ENCODE data around the gene C4orf50.
"Not testable (repeated sequence)": the region's sequence is repeated elsewhere in the genome, so short reads cannot be mapped to it uniquely, and the experiment has no call there.

Gene C4orf50

DNA sequence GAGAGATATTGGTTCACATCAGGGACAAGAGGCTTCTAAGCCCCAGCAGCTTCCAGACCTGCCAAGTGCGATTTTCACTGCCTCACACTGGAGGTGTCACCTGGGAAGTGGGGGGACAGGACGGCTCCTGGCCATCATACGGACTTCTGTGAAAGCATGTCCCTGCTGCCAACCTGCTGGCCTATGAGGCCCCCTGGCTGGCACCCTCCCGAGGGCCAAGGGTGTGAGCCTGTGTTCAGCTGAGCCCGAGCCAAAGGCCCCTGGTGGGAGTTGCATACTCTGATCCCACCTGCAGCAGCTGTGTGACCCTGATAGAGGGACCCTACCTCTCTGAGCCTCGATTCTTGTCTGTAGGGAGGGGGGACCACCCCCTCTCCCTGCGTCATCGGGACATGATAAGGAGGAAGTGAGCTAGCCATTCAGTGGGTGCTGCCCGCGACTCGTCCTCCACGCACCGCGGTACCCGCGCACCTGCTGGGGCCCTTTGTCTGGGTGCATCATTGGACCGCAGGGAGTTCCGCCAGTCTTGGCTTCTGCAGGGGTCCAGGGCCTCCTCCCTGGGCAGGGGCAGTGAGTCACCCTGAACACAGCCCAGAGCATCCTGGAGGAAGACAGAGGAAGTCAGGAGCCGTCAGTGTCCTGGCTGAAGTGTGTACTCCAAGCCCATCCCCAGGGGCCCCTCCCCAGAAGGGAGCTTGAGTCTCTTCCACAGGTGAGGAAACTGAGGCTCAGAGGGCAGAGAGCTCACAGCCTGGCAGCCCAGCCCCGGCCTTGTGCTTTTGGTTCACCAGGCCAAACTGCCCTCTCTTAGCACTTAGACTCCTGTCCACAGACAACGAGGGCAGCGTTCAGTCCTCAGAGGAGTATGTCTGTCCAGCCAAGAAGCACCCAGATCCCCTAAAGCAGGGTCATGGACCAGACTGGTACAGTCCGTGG is 24.1 kb downstream of the C4orf50 start:
- DNase-seq (ENCODE audit: extremely low read depth, low read depth): no peak
- no peak for TF ChIP-seq CTCF (IDR thresholded peaks at IDR 0.05; ENCODE audit: low read depth, low read length)

DNA sequence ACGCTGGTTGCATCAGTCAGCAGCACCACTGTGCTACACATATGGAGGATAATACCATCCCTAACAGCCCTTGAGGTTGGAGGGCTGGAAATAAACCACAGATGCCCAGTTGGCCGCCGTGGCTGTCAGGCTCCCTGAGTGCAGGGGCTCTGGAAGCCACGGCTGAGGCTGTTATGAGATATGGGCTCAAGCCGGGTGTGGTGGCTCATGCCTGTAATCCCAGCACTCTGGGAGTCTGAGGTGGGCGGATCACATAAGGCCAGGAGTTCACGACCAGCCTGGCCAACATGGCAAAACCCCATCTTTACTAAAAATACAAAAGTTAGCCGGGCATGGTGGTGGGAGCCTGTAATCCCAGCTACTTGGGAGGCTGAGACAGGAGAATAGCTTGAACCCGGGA is 24.9 kb downstream of the C4orf50 start:
- not testable (repeated sequence) for DNase-seq (ENCODE audit: extremely low read depth, low read depth)

DNA sequence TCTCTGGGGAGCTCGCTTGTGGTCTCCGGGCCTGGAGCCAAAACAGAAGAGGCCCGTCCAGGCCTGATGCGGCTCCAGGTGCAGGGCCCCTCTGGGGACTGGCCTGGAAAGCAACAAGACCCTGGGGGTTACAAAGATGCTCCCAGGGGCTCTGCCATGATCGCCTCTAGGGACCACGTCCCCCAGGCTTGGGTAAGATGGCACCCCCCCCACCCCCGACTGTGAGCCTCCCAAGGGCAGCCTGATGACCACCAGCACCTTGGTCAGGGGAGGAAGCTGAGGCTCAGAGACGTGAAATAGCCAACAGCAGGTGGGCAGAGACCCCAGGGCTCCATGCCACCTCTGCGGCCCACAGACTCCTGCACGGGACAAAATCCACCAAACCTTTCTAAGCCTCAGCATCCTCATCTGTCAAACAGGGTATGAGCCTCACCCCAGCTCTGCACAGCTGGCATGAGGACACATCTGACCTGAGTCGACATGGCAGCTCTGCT is 25.4 kb downstream of the C4orf50 start:
- no peak for DNase-seq (ENCODE audit: extremely low read depth, low read depth)
- no peak for TF ChIP-seq CTCF (IDR thresholded peaks at IDR 0.05; ENCODE audit: low read depth, low read length)

DNA sequence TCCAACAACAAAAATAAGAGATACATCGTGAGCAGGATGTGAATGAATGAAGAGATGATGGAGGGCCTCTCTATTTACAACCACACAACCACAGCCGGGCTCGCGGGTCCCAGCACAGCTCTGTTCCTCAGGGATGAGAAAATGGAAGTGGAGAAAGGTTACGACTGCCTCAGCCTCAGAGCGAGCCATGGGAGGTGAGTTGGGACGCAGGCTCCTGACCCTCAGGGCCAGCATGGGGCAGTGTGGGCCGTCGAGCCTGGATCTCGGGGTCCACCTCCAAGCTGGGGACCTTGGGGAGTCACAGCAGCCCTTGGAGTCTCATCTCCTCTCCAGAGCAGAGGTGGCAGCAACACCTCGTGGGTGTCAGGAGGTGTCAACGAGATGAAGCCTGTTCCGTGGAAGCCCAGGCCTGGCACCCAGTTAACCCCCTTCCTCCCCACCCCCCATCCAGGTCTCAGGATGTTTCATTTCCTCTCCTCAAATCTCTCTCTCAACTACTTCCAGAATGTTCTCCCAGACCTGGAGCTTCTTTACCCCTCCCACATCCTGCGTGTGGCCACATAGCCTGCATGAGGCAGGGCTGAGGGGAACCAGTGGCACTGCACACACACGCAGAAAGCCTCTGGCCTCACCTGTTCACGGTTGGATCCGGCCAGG is 25.9 kb downstream of the C4orf50 start:
- DNase-seq (ENCODE audit: extremely low read depth, low read depth): no peak
- no peak for TF ChIP-seq CTCF (IDR thresholded peaks at IDR 0.05; ENCODE audit: low read depth, low read length)

DNA sequence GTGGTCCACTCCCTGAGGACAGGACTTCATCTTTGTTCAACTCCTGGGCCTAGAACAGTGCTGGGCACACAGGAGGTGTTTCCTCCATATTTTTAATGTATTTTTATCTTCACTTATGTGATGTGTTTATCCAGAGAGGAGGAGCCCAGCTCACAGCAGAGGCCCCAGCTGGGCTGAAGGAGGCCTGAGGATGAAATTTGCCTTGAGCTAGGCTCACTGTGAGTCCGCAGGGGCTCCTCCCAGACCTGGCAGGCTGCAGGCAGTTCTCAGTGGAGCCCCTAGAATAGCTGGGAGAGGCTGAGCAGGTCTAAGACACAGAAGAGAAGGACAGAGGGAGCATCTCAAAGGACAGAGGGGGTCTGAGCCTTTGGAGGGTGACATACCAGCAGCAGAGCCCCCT is 26.8 kb downstream of the C4orf50 start:
- no peak for TF ChIP-seq CTCF (IDR thresholded peaks at IDR 0.05; ENCODE audit: low read depth, low read length)

GRCh38 chr4:5990446-5991160 is 27.6 kb downstream of the C4orf50 start:
- TF ChIP-seq CTCF (IDR thresholded peaks at IDR 0.05; ENCODE audit: low read depth, low read length): no peak
- no peak for DNase-seq (ENCODE audit: extremely low read depth, low read depth)

More for the DNA sequence above, 26.8 kb downstream of the C4orf50 start:
- DNase-seq (ENCODE audit: extremely low read depth, low read depth): no peak

- no peak for DNase-seq (ENCODE audit: extremely low read depth, low read depth)
- no peak for TF ChIP-seq CTCF (IDR thresholded peaks at IDR 0.05; ENCODE audit: low read depth, low read length)
These were observed 28.7 kb downstream of the C4orf50 start for GRCh38 chr4:5989236-5990225.
